Nephron (organoid): ENCODE measurements around the gene TXK.

Source experiments
- H3K27ac Mint-ChIP-seq, 3 experiments: 2 replicates each; pipeline ENCODE4 v1.8.0; 2020; ENCODE audit warnings: mixed read lengths in 3 of 3, mild to moderate bottlenecking in 2 of 3, moderate library complexity in 1 of 3
- H3K27me3 Mint-ChIP-seq: 2 replicates; pipeline ENCODE4 v1.8.0; 2021; ENCODE audit warnings: low read depth, mild to moderate bottlenecking, moderate library complexity, mixed read lengths
- H3K36me3 Mint-ChIP-seq: 2 replicates; pipeline ENCODE4 v1.8.0; 2020; ENCODE audit warnings: low read depth, mixed read lengths
- H3K4me1 Mint-ChIP-seq: 2 replicates; pipeline ENCODE4 v1.8.0; 2020; ENCODE audit warnings: mixed read lengths
- H3K4me3 Mint-ChIP-seq, 3 experiments: 2 replicates each; pipeline ENCODE4 v1.8.0; 2020; ENCODE audit warnings: mild to moderate bottlenecking in 3 of 3, mixed read lengths in 3 of 3, moderate library complexity in 2 of 3
- H3K9me3 Mint-ChIP-seq: 2 replicates; pipeline ENCODE4 v1.8.0; 2020; ENCODE audit warnings: mixed read lengths
- TF ChIP-seq, protein P1 (sequence below), 3 experiments: fragments of 200-600 bp; sonication (generic); IDR thresholded peaks; one replicate each; pipeline ENCODE4 v1.5.0; 2021; ENCODE audit warnings: antibody characterized with exemption in 3 of 3; ENCODE audit not compliant: unreplicated experiment in 3 of 3

Gene TXK

GRCh38 chr4:48134081-48134480, at the start of gene TXK:
TSS of gene TXK (minus strand) at chr4:48134250. CDS start at chr4:48134170, 80 bp downstream.
- Mint-ChIP-seq H3K4me1 (peaks cover 13% of the 10 kb centered on the region), H3K4me3 (no peak within 1 kb of the TSS), H3K27me3 (no peaks in the 10 kb centered on the region), H3K36me3 (peaks cover 4% of the 10 kb centered on the region), H3K27ac (peak within 1 kb of the TSS in 1 of 3 experiments; percentile 13), H3K9me3 (no peaks in the 10 kb centered on the region)
- TF ChIP-seq, protein P1, sequence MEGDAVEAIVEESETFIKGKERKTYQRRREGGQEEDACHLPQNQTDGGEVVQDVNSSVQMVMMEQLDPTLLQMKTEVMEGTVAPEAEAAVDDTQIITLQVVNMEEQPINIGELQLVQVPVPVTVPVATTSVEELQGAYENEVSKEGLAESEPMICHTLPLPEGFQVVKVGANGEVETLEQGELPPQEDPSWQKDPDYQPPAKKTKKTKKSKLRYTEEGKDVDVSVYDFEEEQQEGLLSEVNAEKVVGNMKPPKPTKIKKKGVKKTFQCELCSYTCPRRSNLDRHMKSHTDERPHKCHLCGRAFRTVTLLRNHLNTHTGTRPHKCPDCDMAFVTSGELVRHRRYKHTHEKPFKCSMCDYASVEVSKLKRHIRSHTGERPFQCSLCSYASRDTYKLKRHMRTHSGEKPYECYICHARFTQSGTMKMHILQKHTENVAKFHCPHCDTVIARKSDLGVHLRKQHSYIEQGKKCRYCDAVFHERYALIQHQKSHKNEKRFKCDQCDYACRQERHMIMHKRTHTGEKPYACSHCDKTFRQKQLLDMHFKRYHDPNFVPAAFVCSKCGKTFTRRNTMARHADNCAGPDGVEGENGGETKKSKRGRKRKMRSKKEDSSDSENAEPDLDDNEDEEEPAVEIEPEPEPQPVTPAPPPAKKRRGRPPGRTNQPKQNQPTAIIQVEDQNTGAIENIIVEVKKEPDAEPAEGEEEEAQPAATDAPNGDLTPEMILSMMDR (IDR thresholded peaks at IDR 0.05; ENCODE audit: unreplicated experiment in 3 of 3), result no peak

DNA sequence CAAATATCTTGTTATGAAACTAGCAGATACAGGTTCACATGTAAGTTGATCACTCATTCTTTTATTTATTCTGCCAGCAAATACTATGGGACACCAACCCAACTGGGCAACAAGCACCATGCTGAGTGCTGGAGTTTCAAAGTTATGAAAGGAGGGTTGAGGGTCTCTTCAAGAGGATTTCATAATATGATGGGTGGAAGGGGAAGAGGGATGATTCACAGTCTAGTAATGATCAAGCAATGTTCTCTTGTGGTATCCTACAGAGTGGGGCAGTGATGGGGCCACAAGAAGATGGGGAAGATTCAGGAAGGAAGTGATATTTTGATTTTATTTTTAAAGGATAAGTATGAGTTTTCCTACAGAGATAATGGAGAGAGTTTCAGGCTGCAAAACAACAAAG, 46.2 kb upstream of the TXK start:
- Mint-ChIP-seq H3K27ac (no peak overlapping the region), H3K27me3 (peaks cover 3% of the 10 kb centered on the region), H3K9me3 (no peaks in the 10 kb centered on the region)

GRCh38 chr4:48178931-48179330, 44.9 kb upstream of the TXK start:
- no peaks in the 10 kb centered on the region for H3K36me3 Mint-ChIP-seq
- H3K27ac Mint-ChIP-seq, result no peak overlapping the region
- TF ChIP-seq, protein P1 (IDR thresholded peaks at IDR 0.05; ENCODE audit: unreplicated experiment in 3 of 3), result no peak
- no peak overlapping the region for H3K4me3 Mint-ChIP-seq
- H3K9me3 Mint-ChIP-seq, result no peaks in the 10 kb centered on the region
- H3K4me1 Mint-ChIP-seq, result peaks cover under 1% of the 10 kb centered on the region
- peaks cover 3% of the 10 kb centered on the region for H3K27me3 Mint-ChIP-seq

More for the DNA sequence above, 46.2 kb upstream of the TXK start:
- TF ChIP-seq, protein P1 (IDR thresholded peaks at IDR 0.05; ENCODE audit: unreplicated experiment in 3 of 3), result no peak
- Mint-ChIP-seq H3K36me3 (no peaks in the 10 kb centered on the region), H3K4me3 (no peak overlapping the region), H3K4me1 (no peaks in the 10 kb centered on the region)

GRCh38 chr4:48175806-48176205, 41.8 kb upstream of the TXK start:
- TF ChIP-seq, protein P1 (IDR thresholded peaks at IDR 0.05; ENCODE audit: unreplicated experiment in 3 of 3), result no peak

DNA sequence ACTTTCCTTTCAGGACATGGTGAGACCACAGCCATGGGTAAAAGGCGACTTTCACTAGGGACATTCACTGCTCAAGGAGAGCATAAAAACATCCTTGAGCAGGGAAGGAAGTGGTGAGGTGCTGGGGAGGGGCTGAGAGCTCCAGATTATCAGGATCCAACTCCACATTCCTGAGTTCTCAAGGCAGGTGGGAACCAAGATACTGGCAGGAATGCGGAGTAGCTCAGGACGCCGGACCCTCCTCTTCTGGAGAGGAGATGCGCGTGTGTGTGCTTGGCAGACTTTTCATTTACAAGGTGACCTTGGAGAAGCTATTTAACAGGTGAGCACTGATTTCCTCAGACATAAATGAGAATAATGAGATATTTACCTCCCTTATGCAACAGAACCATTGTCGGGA, 41.3 kb upstream of the TXK start:
- Mint-ChIP-seq H3K9me3 (no peaks in the 10 kb centered on the region), H3K27me3 (peaks cover 3% of the 10 kb centered on the region), H3K36me3 (no peaks in the 10 kb centered on the region), H3K4me3 (no peak overlapping the region), H3K4me1 (peaks cover 8% of the 10 kb centered on the region), H3K27ac (no peak overlapping the region)
- TF ChIP-seq, protein P1 (IDR thresholded peaks at IDR 0.05; ENCODE audit: unreplicated experiment in 3 of 3), result no peak

More at GRCh38 chr4:48175806-48176205, 41.8 kb upstream of the TXK start:
- Mint-ChIP-seq H3K4me1 (peaks cover 8% of the 10 kb centered on the region), H3K4me3 (no peak overlapping the region), H3K9me3 (no peaks in the 10 kb centered on the region), H3K27ac (no peak overlapping the region), H3K27me3 (peaks cover 3% of the 10 kb centered on the region), H3K36me3 (no peaks in the 10 kb centered on the region)
